ENCODE results near the gene MIDN. TPM values are rescaled to one million over a fixed set of nuclear protein-coding genes. Genes with fewer than 3 reads are reported as not detected.
A peak's percentile ranks its signal among the peaks of the same experiment; 100 is the strongest.
"Not testable (repeated sequence)": the region's sequence is repeated elsewhere in the genome, so short reads cannot be mapped to it uniquely, and the experiment has no call there.

Gene MIDN
- polyA plus RNA-seq, 6 donors from 2014 or later = 0.78 to 5.5 (median 2.7) TPM

DNA sequence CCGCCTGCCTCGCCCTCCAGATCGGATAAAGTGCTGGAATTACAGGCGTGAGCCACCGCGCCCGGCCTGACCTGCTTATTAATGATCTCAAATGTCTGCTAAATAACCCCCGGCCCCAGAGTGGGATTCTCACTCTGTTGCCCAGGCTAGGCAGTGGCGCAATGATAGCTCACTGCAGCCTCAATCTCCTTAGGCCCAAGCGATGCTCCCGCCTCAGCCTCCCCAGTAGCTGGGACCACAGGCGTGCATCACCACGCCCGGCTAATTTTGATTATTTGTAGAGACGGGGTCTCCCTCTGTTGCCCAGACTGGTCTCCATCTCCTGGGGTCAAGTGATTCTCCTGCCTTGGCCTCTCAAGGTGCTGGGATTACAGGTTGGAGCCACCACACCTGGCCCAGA is 7.5 kb upstream of the MIDN start:
- H3K27ac Mint-ChIP-seq = peak overlapping the region; percentile 94 to 100 (median 98)
- H3K9me3 Mint-ChIP-seq = no peaks in the 10 kb centered on the region
- ATAC-seq (ENCODE audit: low read depth in 2 of 2) (no peak), DNase-seq (no peak)
- H3K27me3 Mint-ChIP-seq = peaks cover 5 to 11% (median 9%) of the 10 kb centered on the region in 3 donors
- peaks cover 21 to 42% (median 34%) of the 10 kb centered on the region in 3 donors for H3K4me1 Mint-ChIP-seq
- peak overlapping the region; percentile 82 to 96 (median 90) for H3K4me3 Mint-ChIP-seq
- no peaks in the 10 kb centered on the region for H3K36me3 Mint-ChIP-seq

DNA sequence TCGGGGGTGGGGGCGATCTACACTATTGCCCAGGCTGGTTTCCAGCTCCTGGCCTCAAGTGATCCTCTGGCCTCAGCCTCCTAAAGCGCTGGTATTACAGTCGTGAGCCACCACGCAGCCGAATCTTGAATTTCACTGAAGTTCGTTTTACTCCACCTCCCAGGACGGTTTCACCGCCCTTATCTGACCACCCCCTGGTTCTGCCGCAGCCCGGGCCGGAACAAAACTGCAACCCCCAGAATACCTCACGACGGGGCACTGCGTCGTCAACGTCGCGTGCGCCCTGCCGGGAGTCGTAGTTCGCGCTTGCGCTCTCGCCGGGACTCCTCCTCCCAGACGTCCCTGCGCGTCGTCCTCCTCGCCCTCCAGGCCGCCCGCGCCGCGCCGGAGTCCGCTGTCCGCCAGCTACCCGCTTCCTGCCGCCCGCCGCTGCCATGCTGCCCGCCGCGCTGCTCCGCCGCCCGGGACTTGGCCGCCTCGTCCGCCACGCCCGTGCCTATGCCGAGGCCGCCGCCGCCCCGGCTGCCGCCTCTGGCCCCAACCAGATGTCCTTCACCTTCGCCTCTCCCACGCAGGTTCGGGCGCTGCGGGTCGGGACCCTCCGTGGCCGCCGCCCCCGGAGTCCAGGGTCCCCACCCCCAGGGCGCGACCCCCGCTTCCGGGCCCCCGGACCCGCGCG is 6.8 kb upstream of the MIDN start, which contains the start of gene ATP5F1D:
Gene ATP5F1D (plus strand): TSS at position 335 of the 679 bp plus-strand sequence. CDS start 100 bp downstream, at position 435.
- Mint-ChIP-seq H3K36me3 (no peaks in the 10 kb centered on the region), H3K27ac (peak within 1 kb of the TSS; percentile 94 to 100 (median 98)), H3K4me1 (peaks cover 21 to 47% (median 34%) of the 10 kb centered on the region in 3 donors), H3K27me3 (peaks cover 5 to 11% (median 9%) of the 10 kb centered on the region in 3 donors), H3K4me3 (peak within 1 kb of the TSS; percentile 82 to 96 (median 92)), H3K9me3 (no peaks in the 10 kb centered on the region)
- peak; percentile 67 for ATAC-seq (ENCODE audit: low read depth in 2 of 2)
- DNase-seq = peak; percentile 85

DNA sequence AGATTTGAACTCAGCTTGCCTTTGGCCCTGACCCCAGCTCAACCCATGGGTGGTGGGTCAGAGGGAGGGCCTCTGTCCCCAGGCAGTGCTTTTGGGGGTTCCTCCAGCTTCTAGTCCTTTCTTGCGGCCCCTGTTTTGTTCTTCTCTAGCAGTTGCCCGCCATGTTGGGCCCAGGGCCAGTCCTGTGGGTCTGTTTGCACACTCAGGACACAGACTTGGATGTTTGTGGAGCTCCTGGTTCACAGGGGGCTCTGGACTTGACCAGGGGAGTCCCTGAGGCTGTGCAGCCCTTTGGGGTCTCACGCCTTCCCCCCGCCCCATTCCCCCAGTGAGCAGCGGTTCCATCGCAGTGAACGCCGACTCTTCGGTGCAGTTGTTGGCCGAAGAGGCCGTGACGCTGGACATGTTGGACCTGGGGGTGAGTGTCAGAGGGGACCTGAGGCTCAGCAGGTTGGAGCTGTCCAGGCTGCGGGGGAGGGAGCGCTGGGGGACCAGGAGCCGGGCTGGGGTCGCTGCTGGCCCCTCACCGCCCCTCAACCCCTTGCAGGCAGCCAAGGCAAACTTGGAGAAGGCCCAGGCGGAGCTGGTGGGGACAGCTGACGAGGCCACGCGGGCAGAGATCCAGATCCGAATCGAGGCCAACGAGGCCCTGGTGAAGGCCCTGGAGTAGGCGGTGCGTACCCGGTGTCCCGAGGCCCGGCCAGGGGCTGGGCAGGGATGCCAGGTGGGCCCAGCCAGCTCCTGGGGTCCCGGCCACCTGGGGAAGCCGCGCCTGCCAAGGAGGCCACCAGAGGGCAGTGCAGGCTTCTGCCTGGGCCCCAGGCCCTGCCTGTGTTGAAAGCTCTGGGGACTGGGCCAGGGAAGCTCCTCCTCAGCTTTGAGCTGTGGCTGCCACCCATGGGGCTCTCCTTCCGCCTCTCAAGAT is 4.4 kb upstream of the MIDN start:
- Mint-ChIP-seq H3K4me3 (peak overlapping the region; percentile 68 to 88 (median 82)), H3K9me3 (no peaks in the 10 kb centered on the region), H3K36me3 (no peaks in the 10 kb centered on the region), H3K27me3 (peaks cover 0 to under 1% (median 0%) of the 10 kb centered on the region in 3 donors), H3K27ac (peak overlapping the region; percentile 15 to 98 (median 86)), H3K4me1 (peaks cover 12 to 45% (median 24%) of the 10 kb centered on the region in 3 donors)
- DNase-seq = peak; percentile 87
- ATAC-seq (ENCODE audit: low read depth in 2 of 2) = peak; percentile 44 to 45

DNA sequence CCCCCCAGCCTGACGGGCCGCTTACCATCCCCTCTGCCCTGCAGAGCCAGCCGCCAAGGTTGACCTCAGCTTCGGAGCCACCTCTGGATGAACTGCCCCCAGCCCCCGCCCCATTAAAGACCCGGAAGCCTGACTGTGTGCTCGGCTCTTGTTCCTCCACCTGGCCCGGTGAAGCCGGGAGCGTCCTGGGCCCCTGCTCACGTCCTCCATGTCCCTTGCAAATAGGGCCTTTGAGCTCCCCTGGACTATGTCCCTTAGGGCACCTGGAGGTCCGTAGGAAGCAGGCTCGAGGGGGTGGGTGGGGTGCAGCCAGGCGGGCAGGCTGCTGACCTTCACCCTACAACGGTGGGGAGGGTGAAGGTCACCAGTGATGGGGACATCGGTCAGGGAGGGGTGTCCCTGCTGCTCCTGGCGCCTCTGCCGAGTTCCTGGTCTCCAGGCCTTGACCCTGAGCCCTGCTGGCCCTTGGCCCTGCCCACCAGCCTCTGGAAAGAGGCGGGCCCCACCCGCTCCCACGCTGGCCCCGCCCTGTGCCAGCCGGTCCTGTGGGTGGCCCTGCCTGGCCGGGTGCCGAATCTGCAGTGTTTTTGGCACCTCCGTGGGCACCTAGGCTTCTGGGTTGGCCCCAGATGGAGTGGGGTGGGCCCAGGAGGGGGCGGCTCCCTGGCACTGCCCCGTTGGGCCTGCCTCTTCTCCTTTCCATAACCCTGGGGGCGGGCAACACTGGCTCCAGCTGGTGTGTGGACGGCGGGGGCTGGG is 3.5 kb upstream of the MIDN start:
- H3K36me3 Mint-ChIP-seq = no peaks in the 10 kb centered on the region
- H3K27ac Mint-ChIP-seq = peak overlapping the region; percentile 15 to 98 (median 86)
- no peaks in the 10 kb centered on the region for H3K9me3 Mint-ChIP-seq
- ATAC-seq (ENCODE audit: low read depth in 2 of 2) = no peak
- no peaks in the 10 kb centered on the region for H3K27me3 Mint-ChIP-seq
- peaks cover 12 to 40% (median 18%) of the 10 kb centered on the region in 3 donors for H3K4me1 Mint-ChIP-seq
- no peak for DNase-seq
- H3K4me3 Mint-ChIP-seq = peak overlapping the region; percentile 68 to 88 (median 76)

DNA sequence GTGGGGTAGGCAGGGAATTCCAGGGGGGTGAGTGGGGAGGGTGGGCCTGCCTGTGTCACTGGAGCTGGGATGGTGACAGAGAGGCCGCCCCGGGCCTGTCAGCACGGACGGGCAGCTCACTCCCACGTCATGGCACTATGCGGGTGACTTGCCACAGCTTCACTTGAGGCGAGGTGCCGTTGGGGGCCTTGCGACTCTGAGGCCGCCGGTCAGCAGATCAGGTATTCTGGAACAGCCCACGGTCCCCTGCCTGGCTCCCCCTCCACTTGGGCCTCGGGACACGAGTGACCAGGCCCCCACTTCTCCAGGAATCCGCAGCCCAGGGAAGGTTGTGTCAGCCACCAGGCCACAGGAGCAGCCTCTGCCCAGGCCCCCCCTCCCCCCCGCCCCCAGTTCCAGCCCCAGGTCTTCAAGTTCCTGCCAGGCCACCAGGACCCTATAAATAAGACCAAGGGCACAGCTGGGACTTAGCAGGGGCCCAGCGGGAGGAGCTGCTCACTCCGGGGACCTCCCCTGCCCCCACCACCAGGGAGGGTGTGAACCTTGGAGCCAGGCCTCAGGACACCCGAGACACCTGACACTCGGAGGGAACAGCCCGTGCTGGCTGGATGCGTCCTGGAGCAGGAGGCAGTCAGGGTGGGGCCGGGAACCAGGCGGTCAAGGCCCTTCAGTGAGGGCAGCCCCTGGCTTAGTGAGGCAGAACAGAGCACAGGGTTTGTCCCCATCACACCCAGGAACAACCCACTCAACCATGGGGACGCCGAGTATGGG is 2.7 kb upstream of the MIDN start:
- peaks cover 12 to 39% (median 18%) of the 10 kb centered on the region in 3 donors for H3K4me1 Mint-ChIP-seq
- peak overlapping the region in 1 of 8 donors; percentile 74 for H3K4me3 Mint-ChIP-seq
- ATAC-seq (ENCODE audit: low read depth in 2 of 2) (no peak), DNase-seq (no peak)
- peak overlapping the region in 1 of 6 donors; percentile 57 for H3K27ac Mint-ChIP-seq
- H3K36me3 Mint-ChIP-seq = no peaks in the 10 kb centered on the region
- H3K9me3 Mint-ChIP-seq = no peaks in the 10 kb centered on the region
- H3K27me3 Mint-ChIP-seq = no peaks in the 10 kb centered on the region

DNA sequence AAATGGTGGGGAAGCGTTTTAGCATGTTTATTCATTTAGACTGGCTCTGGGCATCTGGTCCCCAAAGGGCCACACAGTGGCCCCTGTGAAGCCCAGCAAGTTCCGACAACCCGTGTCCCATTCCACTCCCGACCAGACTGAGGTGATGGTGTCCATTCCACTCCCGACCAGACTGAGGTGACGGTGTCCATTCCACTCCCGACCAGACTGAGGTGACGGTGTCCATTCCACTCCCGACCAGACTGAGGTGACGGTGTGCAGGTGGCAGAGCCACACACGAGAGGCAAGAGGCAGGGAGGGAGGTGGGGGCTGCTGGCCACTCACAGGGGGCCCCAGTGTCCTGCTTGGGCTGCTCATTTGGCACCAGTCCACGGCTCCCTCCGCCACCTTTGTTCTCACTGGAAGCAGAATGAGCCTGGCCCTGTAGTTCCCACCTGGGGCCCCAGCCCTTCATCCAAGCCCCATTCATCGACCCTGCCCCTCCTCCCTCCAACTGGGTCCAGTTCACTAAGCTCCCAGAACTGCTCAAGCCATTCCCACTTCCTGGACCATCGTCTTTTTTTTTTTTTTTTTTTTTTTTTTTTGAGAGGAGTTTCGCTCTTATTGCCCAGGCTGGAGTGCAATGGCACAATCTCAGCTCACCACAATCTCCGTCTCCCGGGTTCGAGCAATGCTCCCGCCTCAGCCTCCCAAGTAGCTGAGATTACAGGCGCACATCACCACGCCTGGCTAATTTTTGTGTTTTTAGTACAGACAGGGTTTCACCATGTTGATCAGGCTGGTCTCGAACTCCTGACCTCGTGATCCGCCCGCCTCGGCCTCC is 1.9 kb upstream of the MIDN start:
- Mint-ChIP-seq H3K4me3 (peak overlapping the region in 4 of 8 donors; percentile 20 to 74 (median 49)), H3K4me1 (peaks cover 13 to 33% (median 15%) of the 10 kb centered on the region in 3 donors), H3K27ac (peak overlapping the region in 3 of 6 donors; percentile 33 to 70 (median 69))
- ATAC-seq (ENCODE audit: low read depth in 2 of 2); DNase-seq; H3K9me3 Mint-ChIP-seq; H3K27me3 Mint-ChIP-seq; H3K36me3 Mint-ChIP-seq: not testable (repeated sequence)

DNA sequence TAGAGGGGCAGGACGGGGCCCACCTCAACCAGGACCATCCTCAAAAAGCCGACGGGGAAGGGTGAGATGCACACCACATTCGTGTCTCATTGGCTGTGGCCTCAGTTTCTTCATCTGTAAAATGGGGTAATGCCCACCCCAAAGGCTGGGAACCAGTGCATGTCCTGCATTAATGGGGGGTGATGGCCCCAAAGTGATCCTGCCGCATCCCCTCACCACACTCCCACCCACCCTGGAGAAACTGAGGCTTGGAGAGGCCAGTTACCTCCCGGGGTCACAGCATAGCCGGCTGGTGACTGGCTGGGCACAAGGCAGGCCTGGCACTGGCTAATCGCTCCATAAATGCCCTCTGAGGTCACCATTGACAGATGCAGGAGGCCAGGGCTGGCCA is 640 bp upstream of the MIDN start:
- no peak for ATAC-seq (ENCODE audit: low read depth in 2 of 2)
- H3K4me3 Mint-ChIP-seq = peak overlapping the region in 7 of 8 donors; percentile 20 to 85 (median 44)
- H3K36me3 Mint-ChIP-seq = no peaks in the 10 kb centered on the region
- no peaks in the 10 kb centered on the region for H3K9me3 Mint-ChIP-seq
- H3K4me1 Mint-ChIP-seq = peaks cover 14 to 28% (median 16%) of the 10 kb centered on the region in 3 donors
- peak overlapping the region in 3 of 6 donors; percentile 57 to 84 (median 66) for H3K27ac Mint-ChIP-seq
- no peaks in the 10 kb centered on the region for H3K27me3 Mint-ChIP-seq
- no peak for DNase-seq

DNA sequence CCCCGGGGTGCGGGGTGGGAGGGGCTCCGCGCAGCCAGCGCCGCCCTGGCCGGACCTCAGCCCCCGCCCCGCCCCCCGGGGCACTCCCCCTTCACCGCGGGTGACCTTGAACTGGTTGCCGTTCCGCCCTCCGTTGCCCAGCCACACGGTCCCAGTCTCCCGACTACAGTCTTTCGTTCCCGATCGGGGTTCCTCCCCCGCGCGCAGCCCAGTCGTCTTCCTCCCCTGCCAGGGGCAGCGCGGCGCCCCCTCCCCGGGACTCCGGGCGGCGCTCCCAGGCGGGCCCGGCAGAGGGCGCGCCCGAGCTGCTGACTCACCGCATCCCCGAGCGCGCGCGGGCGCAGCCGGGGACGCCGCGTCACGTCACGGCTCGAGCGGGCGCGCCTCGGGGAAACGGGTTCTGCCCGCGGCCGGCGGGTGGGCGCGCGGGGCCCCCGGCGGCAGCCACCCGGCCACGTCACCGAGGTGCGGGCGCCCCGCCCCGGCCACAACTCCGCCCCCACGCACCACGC is 459 bp downstream of the MIDN start:
- peak overlapping the region in 2 of 6 donors; percentile 80 to 84 for H3K27ac Mint-ChIP-seq
- H3K36me3 Mint-ChIP-seq = no peaks in the 10 kb centered on the region
- H3K4me1 Mint-ChIP-seq = peaks cover 20 to 25% (median 21%) of the 10 kb centered on the region in 3 donors

DNA sequence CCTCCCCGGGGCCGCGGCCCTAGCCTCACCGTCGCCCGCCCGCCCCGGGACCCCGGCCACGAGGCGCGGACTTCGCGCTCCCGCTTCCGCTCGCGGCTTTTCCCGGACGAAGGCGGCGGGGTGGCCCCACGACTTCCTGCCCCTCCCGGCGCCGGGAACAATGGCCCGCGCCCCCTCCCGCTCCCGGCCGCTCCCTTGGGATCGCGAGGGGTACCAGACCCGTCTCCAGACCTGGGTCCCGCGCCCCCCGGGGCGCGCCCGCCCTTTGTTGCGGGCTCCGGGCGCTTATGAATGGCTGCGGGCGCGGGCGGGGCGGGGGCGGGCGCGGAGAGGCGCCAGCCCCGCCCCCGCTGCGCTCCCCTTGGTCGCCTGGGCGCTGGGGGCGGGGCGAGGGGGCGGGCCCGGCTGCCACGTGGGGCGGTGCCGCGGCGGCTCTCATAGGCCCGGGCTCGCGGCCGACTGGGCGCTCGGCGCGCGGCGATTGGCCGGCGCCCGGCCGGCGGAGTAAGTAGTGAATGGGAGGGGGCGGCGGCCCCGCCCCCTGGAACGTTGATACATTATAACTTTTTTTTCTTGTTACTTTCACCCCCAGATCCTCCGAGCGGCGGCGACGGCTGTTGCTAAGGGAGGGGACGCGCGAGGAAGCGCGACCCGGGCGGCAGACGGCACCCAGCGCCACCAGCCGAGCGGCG is 1.1 kb downstream of the MIDN start:
- Mint-ChIP-seq H3K27me3 (no peaks in the 10 kb centered on the region), H3K9me3 (no peaks in the 10 kb centered on the region), H3K4me1 (peaks cover 19 to 25% (median 22%) of the 10 kb centered on the region in 3 donors), H3K36me3 (no peaks in the 10 kb centered on the region), H3K4me3 (peak overlapping the region; percentile 82 to 94 (median 90)), H3K27ac (peak overlapping the region; percentile 89 to 97 (median 94))
- DNase-seq = peak; percentile 94
- peak; percentile 55 to 62 for ATAC-seq (ENCODE audit: low read depth in 2 of 2)

More for the DNA sequence above, 459 bp downstream of the MIDN start:
- no peaks in the 10 kb centered on the region for H3K27me3 Mint-ChIP-seq
- peak; percentile 84 for DNase-seq
- ATAC-seq (ENCODE audit: low read depth in 2 of 2) = peak; percentile 24 to 29
- peak overlapping the region; percentile 64 to 89 (median 76) for H3K4me3 Mint-ChIP-seq
- no peaks in the 10 kb centered on the region for H3K9me3 Mint-ChIP-seq

DNA sequence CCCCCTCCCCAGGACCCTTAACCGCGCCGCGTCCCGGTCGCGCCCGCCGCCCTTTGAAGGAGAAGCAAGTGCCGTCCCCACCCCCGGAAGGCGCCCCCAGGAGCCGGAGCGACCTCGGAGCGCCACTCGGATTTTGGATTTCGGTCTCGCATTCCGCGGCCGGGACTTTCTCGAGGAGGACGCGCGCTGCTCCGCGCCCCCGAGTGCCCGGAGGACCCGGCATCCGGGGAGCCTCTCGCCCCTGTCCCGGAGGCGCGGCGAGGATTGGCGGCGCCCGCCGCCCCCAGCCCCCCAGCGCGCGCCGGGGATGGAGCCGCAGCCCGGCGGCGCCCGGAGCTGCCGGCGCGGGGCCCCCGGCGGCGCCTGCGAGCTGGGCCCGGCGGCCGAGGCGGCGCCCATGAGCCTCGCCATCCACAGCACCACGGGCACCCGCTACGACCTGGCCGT is 1.6 kb downstream of the MIDN start:
- no peak for DNase-seq
- Mint-ChIP-seq H3K27me3 (no peaks in the 10 kb centered on the region), H3K9me3 (no peaks in the 10 kb centered on the region), H3K4me1 (peaks cover 16 to 26% (median 22%) of the 10 kb centered on the region in 3 donors), H3K36me3 (no peaks in the 10 kb centered on the region), H3K27ac (peak overlapping the region in 5 of 6 donors; percentile 89 to 94 (median 93)), H3K4me3 (peak overlapping the region; percentile 82 to 94 (median 90))
- no peak for ATAC-seq (ENCODE audit: low read depth in 2 of 2)

Measured in naive B cell (primary cell).